Loucy (cell line): ENCODE results near the gene TNFAIP3.

Experiments
- CTCF ChIP-seq: fragments of 200-600 bp; sonication (generic); conservative IDR thresholded peaks from 2 replicates; pipeline ENCODE4 v1.5.1; 2014; ENCODE audit warnings: mild to moderate bottlenecking, antibody characterized with exemption, low read length
- EZH2phosphoT487 ChIP-seq: fragments of 200-600 bp; IDR thresholded peaks from 2 replicates; pipeline ENCODE4 v1.6.1; 2018; ENCODE audit warnings: antibody characterized with exemption, mild to moderate bottlenecking, moderate library complexity, borderline replicate concordance

- TF ChIP-seq CTCF (no peak), EZH2phosphoT487 (no peak)
These were observed 39.0 kb downstream of the TNFAIP3 start for GRCh38 chr6:137906020-137906472.
